Keratinocyte (primary cell): ENCODE data around the gene PTPRT. TPM values are rescaled to one million over a fixed set of nuclear protein-coding genes. Genes with fewer than 3 reads are reported as not detected.

Experiments
- DNase-seq: peaks from one replicate; pipeline ENCODE4 v3.0.0-alpha.2; 2011; ENCODE audit warnings: low read depth, missing footprints, low spot score
- FAIRE-seq: peaks from 2 replicates; lab custom pipeline; 2011; peaks lifted over from hg19 to GRCh38; lab: Jason Lieb, UNC
- H2AFZ ChIP-seq: 2 replicates; pipeline ENCODE4 v1.6.0; 2012; ENCODE audit warnings: low read length, control low read depth, inconsistent platforms; ENCODE audit not compliant: control insufficient read depth
- H3K27ac ChIP-seq: 2 replicates; pipeline ENCODE4 v1.5.1; 2011; ENCODE audit warnings: low read length; ENCODE audit not compliant: control insufficient read depth, insufficient read depth
- H3K27me3 ChIP-seq: 3 replicates; pipeline ENCODE4 v1.6.0; 2011; ENCODE audit warnings: low read length; ENCODE audit not compliant: control insufficient read depth, insufficient read depth; ENCODE audit errors: extremely low read depth
- H3K36me3 ChIP-seq, 2 experiments: 2 replicates in 1 of 2; 3 replicates in 1 of 2; pipeline ENCODE4 v1.5.1; 2011; ENCODE audit warnings: low read length in 2 of 2, mild to moderate bottlenecking in 1 of 2; ENCODE audit not compliant: control insufficient read depth in 2 of 2, insufficient read depth in 2 of 2; ENCODE audit errors: extremely low read depth in 1 of 2
- H3K4me1 ChIP-seq: 3 replicates; pipeline ENCODE4 v1.5.1; 2011; ENCODE audit warnings: low read length; ENCODE audit not compliant: control insufficient read depth, insufficient read depth; ENCODE audit errors: extremely low read depth
- H3K4me2 ChIP-seq: 3 replicates; pipeline ENCODE4 v1.6.0; 2011; ENCODE audit warnings: low read depth, low read length; ENCODE audit not compliant: control insufficient read depth, insufficient read depth; ENCODE audit errors: extremely low read depth
- H3K4me3 ChIP-seq, 3 experiments: fragments of 200-600 bp in 1 of 3; sonication (generic) in 1 of 3; 2 replicates in 2 of 3; 3 replicates in 1 of 3; pipeline ENCODE4 v1.5.1; 2011 to 2016; ENCODE audit warnings: low read length in 3 of 3, mild to moderate bottlenecking in 3 of 3, control low read depth in 2 of 3, inconsistent platforms in 1 of 3, low read depth in 1 of 3, mixed read lengths in 1 of 3, mixed run types in 1 of 3, moderate library complexity in 1 of 3; ENCODE audit not compliant: control insufficient read depth in 2 of 3, insufficient read depth in 2 of 3; ENCODE audit errors: extremely low read depth in 1 of 3
- H3K79me2 ChIP-seq: 2 replicates; pipeline ENCODE4 v1.6.0; 2012; ENCODE audit warnings: low read length; ENCODE audit not compliant: control insufficient read depth, insufficient read depth
- H3K9ac ChIP-seq: 3 replicates; pipeline ENCODE4 v1.6.0; 2011; ENCODE audit warnings: low read length; ENCODE audit not compliant: control insufficient read depth, insufficient read depth; ENCODE audit errors: extremely low read depth
- H3K9me1 ChIP-seq: 3 replicates; pipeline ENCODE4 v1.6.0; 2011; ENCODE audit warnings: low read length; ENCODE audit not compliant: control insufficient read depth, insufficient read depth; ENCODE audit errors: extremely low read depth
- H3K9me3 ChIP-seq: 2 replicates; pipeline ENCODE4 v1.5.1; 2012; ENCODE audit warnings: low read depth, low read length; ENCODE audit not compliant: control insufficient read depth
- H4K20me1 ChIP-seq: 3 replicates; pipeline ENCODE4 v1.6.0; 2011; ENCODE audit warnings: low read length; ENCODE audit not compliant: control insufficient read depth, insufficient read depth; ENCODE audit errors: extremely low read depth
- EZH2 ChIP-seq: IDR thresholded peaks from one replicate; pipeline ENCODE4 v1.6.1; 2012; ENCODE audit warnings: inconsistent platforms, mild to moderate bottlenecking, low read length, moderate library complexity
- dilution Hi-C: fragments of 300-500 bp; cut with MboI; formaldehyde crosslinking; loops from one replicate; pipeline ENCODE4 v1.7.0; 2020; ENCODE audit warnings: low sequenced_read_pairs; ENCODE audit not compliant: extremely low pct_ligation_motif_present
- polyA plus RNA-seq, 5 experiments: library from polyadenylated mRNA; depleted of rRNA in 3 of 5; stranded (reverse) in 3 of 5; stranded (forward) in 1 of 5; unstranded in 1 of 5; fragments of >200 nt; gene quantifications; 1 replicate in 1 of 5; 2 replicates in 3 of 5; 3 replicates in 1 of 5; pipeline versions ENCODE4 v1.2.1 to v1.2.3, GENCODE V29; 2011 to 2012; ENCODE audit warnings: missing spikeins in 2 of 5, low read depth in 1 of 5, low replicate concordance in 1 of 5
- TF ChIP-seq, protein P1 (sequence below), 3 experiments: IDR thresholded peaks in 1 of 3; conservative IDR thresholded peaks in 1 of 3; optimal IDR thresholded peaks in 1 of 3; 2 replicates in 2 of 3; 3 replicates in 1 of 3; pipeline versions ENCODE3 to v1.5.1; 2011; ENCODE audit warnings: low read length in 3 of 3, mild to moderate bottlenecking in 3 of 3, moderate library complexity in 2 of 3, control low read depth in 1 of 3, inconsistent platforms in 1 of 3; ENCODE audit not compliant: insufficient read depth in 2 of 3; ENCODE audit errors: extremely low read depth in 1 of 3

The PTPRT gene
- polyA plus RNA-seq, 1 donor (not counting 4 experiments of a cell fraction or from before 2014, with no cell fraction given), result not detected

DNA sequence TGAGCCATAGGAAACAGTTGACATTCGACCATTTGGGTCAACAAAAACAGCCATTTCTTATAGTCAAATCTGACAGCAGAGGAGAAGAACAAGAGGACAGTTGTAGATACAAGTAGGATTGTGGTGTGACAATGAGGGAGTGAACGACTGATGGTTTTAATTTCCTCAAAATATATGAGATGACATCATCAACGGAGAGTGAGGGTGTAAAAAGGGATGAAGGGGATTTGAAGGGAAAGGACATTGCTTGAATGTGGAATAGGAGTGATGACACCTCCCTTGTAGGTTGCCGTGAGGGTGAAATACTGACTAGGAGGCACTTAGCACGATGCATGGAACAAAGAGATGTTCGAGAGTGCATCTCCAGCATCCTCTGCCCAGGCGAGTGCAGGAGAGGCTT lies 1071.7 kb downstream of the PTPRT start:
- H3K27me3 ChIP-seq, result no peaks in the 10 kb centered on the region
- no peaks in the 10 kb centered on the region for H3K36me3 ChIP-seq
- H3K4me3 ChIP-seq, result no peak overlapping the region
- no peak overlapping the region for H3K27ac ChIP-seq
- TF ChIP-seq, protein P1, sequence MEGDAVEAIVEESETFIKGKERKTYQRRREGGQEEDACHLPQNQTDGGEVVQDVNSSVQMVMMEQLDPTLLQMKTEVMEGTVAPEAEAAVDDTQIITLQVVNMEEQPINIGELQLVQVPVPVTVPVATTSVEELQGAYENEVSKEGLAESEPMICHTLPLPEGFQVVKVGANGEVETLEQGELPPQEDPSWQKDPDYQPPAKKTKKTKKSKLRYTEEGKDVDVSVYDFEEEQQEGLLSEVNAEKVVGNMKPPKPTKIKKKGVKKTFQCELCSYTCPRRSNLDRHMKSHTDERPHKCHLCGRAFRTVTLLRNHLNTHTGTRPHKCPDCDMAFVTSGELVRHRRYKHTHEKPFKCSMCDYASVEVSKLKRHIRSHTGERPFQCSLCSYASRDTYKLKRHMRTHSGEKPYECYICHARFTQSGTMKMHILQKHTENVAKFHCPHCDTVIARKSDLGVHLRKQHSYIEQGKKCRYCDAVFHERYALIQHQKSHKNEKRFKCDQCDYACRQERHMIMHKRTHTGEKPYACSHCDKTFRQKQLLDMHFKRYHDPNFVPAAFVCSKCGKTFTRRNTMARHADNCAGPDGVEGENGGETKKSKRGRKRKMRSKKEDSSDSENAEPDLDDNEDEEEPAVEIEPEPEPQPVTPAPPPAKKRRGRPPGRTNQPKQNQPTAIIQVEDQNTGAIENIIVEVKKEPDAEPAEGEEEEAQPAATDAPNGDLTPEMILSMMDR (optimal IDR thresholded peaks at IDR 0.05 in 1 of 3, IDR thresholded peaks at IDR 0.05 in 1 of 3, conservative IDR thresholded peaks at IDR 0.05 in 1 of 3; ENCODE audit: extremely low read depth in 1 of 3, insufficient read depth in 2 of 3, low read length in 3 of 3), result no peak
- TF ChIP-seq EZH2, result no peak
- H2AFZ ChIP-seq, result no peak overlapping the region
- no peak overlapping the region for H3K4me2 ChIP-seq
- H3K9me3 ChIP-seq, result no peaks in the 10 kb centered on the region
- no peaks in the 10 kb centered on the region for H3K79me2 ChIP-seq
- FAIRE-seq (no peak), DNase-seq (no peak)
- no peaks in the 10 kb centered on the region for H3K9me1 ChIP-seq
- H4K20me1 ChIP-seq, result no peaks in the 10 kb centered on the region
- no peak overlapping the region for H3K9ac ChIP-seq
- dilution Hi-C loops, result no loop called here
- no peaks in the 10 kb centered on the region for H3K4me1 ChIP-seq

DNA sequence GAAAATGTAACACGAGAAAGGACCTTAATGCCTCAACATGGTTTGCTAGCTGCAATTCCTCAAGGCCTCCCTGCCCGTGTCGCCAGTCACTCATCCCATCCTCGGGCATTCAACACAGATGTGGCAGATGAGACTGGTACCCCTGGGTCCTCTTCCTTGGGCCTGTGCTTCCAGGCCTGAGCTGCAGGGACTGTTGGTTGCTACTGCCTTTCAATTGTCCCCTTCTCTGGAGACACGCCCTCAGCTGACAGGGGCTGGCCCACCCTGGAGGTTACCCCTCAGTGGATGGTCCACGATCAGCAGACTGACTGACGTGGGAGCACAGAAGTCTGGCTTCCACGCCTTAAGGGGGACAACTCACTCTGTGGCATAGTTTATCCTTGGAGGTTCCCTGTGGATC lies 1076.5 kb downstream of the PTPRT start:
- H3K4me2 ChIP-seq, result no peak overlapping the region
- H3K4me3 ChIP-seq, result no peak overlapping the region
- no peak overlapping the region for H3K9ac ChIP-seq
- H3K4me1 ChIP-seq, result no peaks in the 10 kb centered on the region
- no peak for TF ChIP-seq EZH2
- TF ChIP-seq, protein P1 (optimal IDR thresholded peaks at IDR 0.05 in 1 of 3, IDR thresholded peaks at IDR 0.05 in 1 of 3, conservative IDR thresholded peaks at IDR 0.05 in 1 of 3; ENCODE audit: extremely low read depth in 1 of 3, insufficient read depth in 2 of 3, low read length in 3 of 3), result no peak
- no peak overlapping the region for H3K27ac ChIP-seq
- no peaks in the 10 kb centered on the region for H4K20me1 ChIP-seq
- DNase-seq (no peak), FAIRE-seq (no peak)
- H3K9me1 ChIP-seq, result no peaks in the 10 kb centered on the region
- no peaks in the 10 kb centered on the region for H3K27me3 ChIP-seq
- H3K9me3 ChIP-seq, result peaks cover 2% of the 10 kb centered on the region
- dilution Hi-C loops, result no loop called here
- H3K36me3 ChIP-seq, result no peaks in the 10 kb centered on the region
- H2AFZ ChIP-seq, result no peak overlapping the region
- no peaks in the 10 kb centered on the region for H3K79me2 ChIP-seq
